DOHH2 (cell line): Measurements from ENCODE around the gene ERFL.

Experiments
- EZH2phosphoT487 ChIP-seq: fragments of 200-600 bp; sonication (generic); IDR thresholded peaks from 2 replicates; pipeline ENCODE4 v1.6.1; 2017; ENCODE audit warnings: borderline replicate concordance, mild to moderate bottlenecking, antibody characterized with exemption, low read length, moderate library complexity, mixed read lengths
- TF ChIP-seq, protein P1 (sequence below): fragments of 200-600 bp; sonication (generic); IDR thresholded peaks from one replicate; pipeline ENCODE4 v1.5.1; 2014; ENCODE audit warnings: antibody characterized with exemption, mild to moderate bottlenecking, low read depth, low read length; ENCODE audit not compliant: poor library complexity, severe bottlenecking

DNA sequence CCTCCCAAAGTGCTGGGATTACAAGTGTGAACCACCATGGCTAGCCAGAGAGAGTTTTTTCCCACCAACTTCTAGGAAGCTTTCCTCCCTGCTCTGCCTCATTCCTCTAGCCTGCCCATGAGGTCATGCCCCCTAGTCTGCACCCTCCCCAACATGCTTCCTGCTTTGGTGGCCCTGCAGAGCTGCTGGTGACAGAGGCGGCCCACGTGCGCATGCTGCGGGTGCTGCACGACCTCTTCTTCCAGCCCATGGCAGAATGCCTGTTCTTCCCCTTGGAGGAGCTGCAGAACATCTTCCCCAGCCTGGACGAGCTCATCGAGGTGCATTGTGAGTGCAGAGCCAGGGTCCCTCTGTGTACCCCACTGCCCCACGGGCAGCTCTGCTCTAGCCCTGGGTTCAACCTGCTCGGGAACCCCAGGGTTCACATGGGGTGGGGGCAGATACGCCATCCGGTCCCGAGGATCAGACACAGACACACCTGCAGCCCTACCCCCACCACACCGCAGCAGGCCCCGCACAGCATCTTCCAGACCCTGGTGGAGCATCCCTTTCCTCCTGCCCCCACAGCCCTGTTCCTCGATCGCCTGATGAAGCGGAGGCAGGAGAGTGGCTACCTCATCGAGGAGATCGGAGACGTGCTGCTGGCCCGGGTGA, 26.4 kb downstream of the ERFL start:
- TF ChIP-seq, protein P1, sequence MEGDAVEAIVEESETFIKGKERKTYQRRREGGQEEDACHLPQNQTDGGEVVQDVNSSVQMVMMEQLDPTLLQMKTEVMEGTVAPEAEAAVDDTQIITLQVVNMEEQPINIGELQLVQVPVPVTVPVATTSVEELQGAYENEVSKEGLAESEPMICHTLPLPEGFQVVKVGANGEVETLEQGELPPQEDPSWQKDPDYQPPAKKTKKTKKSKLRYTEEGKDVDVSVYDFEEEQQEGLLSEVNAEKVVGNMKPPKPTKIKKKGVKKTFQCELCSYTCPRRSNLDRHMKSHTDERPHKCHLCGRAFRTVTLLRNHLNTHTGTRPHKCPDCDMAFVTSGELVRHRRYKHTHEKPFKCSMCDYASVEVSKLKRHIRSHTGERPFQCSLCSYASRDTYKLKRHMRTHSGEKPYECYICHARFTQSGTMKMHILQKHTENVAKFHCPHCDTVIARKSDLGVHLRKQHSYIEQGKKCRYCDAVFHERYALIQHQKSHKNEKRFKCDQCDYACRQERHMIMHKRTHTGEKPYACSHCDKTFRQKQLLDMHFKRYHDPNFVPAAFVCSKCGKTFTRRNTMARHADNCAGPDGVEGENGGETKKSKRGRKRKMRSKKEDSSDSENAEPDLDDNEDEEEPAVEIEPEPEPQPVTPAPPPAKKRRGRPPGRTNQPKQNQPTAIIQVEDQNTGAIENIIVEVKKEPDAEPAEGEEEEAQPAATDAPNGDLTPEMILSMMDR = no peak
- TF ChIP-seq EZH2phosphoT487 = no peak
